K562 (cell line): ENCODE results near the gene IQCN. TPM values are rescaled to one million over a fixed set of nuclear protein-coding genes. Genes with fewer than 3 reads are reported as not detected.

Experiments used
- ARHGAP35 ChIP-seq: fragments of 450-650 bp; IDR thresholded peaks from 2 replicates; pipeline ENCODE4 v1.6.1; 2018; ENCODE audit not compliant: partially characterized antibody
- CREM ChIP-seq: IDR thresholded peaks from 2 replicates; pipeline ENCODE4 v1.6.1; 2014; ENCODE audit warnings: antibody characterized with exemption, low read depth
- FOXK2 ChIP-seq, 2 experiments: fragments of 450-650 bp; IDR thresholded peaks in 1 of 2; conservative IDR thresholded peaks in 1 of 2; 2 replicates each; pipeline ENCODE4 v1.6.1; 2016; ENCODE audit warnings: low read depth in 2 of 2, mild to moderate bottlenecking in 1 of 2
- FOXP4 ChIP-seq: sonication (generic); formaldehyde crosslinking; IDR thresholded peaks from 2 replicates; pipeline ENCODE4 v1.8.0; 2022; ENCODE audit warnings: mild to moderate bottlenecking, missing genetic modification reagents, borderline replicate concordance
- GTF2F1 ChIP-seq: IDR thresholded peaks from 2 replicates; pipeline ENCODE4 v1.6.1; 2011; ENCODE audit warnings: low read depth, low read length, improper control_type of control experiment
- HDAC6 ChIP-seq: IDR thresholded peaks from 2 replicates; pipeline ENCODE4 v1.6.1; 2012; ENCODE audit warnings: low read depth, mild to moderate bottlenecking, control low read depth, inconsistent platforms, low read length, moderate library complexity
- HNRNPLL ChIP-seq: fragments of 200-400 bp; formaldehyde crosslinking; IDR thresholded peaks from 2 replicates; pipeline ENCODE4 v1.6.1; 2017; ENCODE audit warnings: low read length, low read depth, mild to moderate bottlenecking; ENCODE audit not compliant: poor library complexity, severe bottlenecking
- KAT7 ChIP-seq: sonication (generic); formaldehyde crosslinking; IDR thresholded peaks from 2 replicates; pipeline ENCODE4 v1.8.0; 2022; ENCODE audit warnings: missing genetic modification reagents, mild to moderate bottlenecking, borderline replicate concordance
- NFIX ChIP-seq: fragments of 250-450 bp; sonication (Bioruptor Pico); IDR thresholded peaks from 2 replicates; pipeline ENCODE4 v1.4.0; 2020; ENCODE audit warnings: low read depth, mild to moderate bottlenecking, moderate library complexity
- NR2C1 ChIP-seq, 2 experiments: fragments of 450-650 bp; IDR thresholded peaks; 2 replicates each; pipeline ENCODE4 v1.6.1; 2017; ENCODE audit warnings: mild to moderate bottlenecking in 2 of 2, antibody characterized with exemption in 1 of 2, inconsistent platforms in 1 of 2, missing compliant biosample characterization in 1 of 2, missing genetic modification characterization in 1 of 2
- NR2C2 ChIP-seq, 2 experiments: fragments of 200-800 bp in 1 of 2; sonication (Bioruptor generic) in 1 of 2; sonication (generic) in 1 of 2; formaldehyde crosslinking in 1 of 2; IDR thresholded peaks; 2 replicates each; pipeline versions ENCODE4 v1.6.1 to v1.8.0; 2016 to 2022; ENCODE audit warnings: mild to moderate bottlenecking in 1 of 2, missing compliant biosample characterization in 1 of 2, missing genetic modification characterization in 1 of 2, missing genetic modification reagents in 1 of 2
- RBM15 ChIP-seq: fragments of 200-400 bp; formaldehyde crosslinking; IDR thresholded peaks from 2 replicates; pipeline ENCODE4 v1.6.1; 2018; ENCODE audit warnings: mild to moderate bottlenecking, low read length, moderate library complexity; ENCODE audit not compliant: insufficient read depth
- ZBTB2 ChIP-seq: fragments of 450-650 bp; IDR thresholded peaks from 2 replicates; pipeline ENCODE4 v1.6.1; 2016; ENCODE audit warnings: antibody characterized with exemption
- ZBTB26 ChIP-seq: fragments of 450-650 bp; formaldehyde crosslinking; IDR thresholded peaks from 2 replicates; pipeline ENCODE4 v1.4.0; 2022; ENCODE audit warnings: missing genetic modification characterization
- ZBTB7A ChIP-seq: IDR thresholded peaks from 2 replicates; pipeline ENCODE4 v1.6.1; 2011; ENCODE audit warnings: low read depth, mild to moderate bottlenecking, low read length, moderate library complexity, borderline replicate concordance; ENCODE audit not compliant: control insufficient read depth
- ZHX1 ChIP-seq: fragments of 150-350 bp; conservative IDR thresholded peaks from 2 replicates; pipeline ENCODE4 v1.6.1; 2014; ENCODE audit warnings: low read length
- ZSCAN32 ChIP-seq: fragments of 450-650 bp; formaldehyde crosslinking; IDR thresholded peaks from 2 replicates; pipeline ENCODE4 v1.4.0; 2020; ENCODE audit warnings: mild to moderate bottlenecking, moderate library complexity
- polyA plus RNA-seq, 8 experiments: library from polyadenylated mRNA; depleted of rRNA in 4 of 8; stranded (reverse) in 5 of 8; unstranded in 3 of 8; fragments of >200 nt; fragmentation: Nextera tagmentation in 2 of 8; fragmentation: Illumina TruSeq in 1 of 8; extraction: Ambion mirVana in 2 of 8; extraction: Trizol in 1 of 8; gene quantifications; 2 replicates each; pipeline versions ENCODE4 v1.2.1 to v1.2.3, GENCODE V29; 2011 to 2014; ENCODE audit warnings: inconsistent platforms in 1 of 8, missing spikeins in 1 of 8
- total RNA-seq, 7 experiments: library from RNA; depleted of rRNA in 6 of 7; stranded (reverse); fragments of >200 nt in 6 of 7; fragmentation: Illumina TruSeq in 2 of 7; extraction: Trizol in 2 of 7; gene quantifications; 2 replicates each; pipeline versions ENCODE4 v1.2.1 to v1.2.3, GENCODE V29; 2011 to 2021; ENCODE audit warnings: low replicate concordance in 1 of 7

The IQCN gene
- total and polyA plus RNA-seq, 9 of the 15 experiments (the other 6 are each of a cell fraction or from before 2014, with no cell fraction given) = 0.01 to 0.07 (median 0.04) TPM; not detected in 3

GRCh38 chr19:18291590-18292461, 17.6 kb upstream of the IQCN start (continued):
- TF ChIP-seq HNRNPLL (no peak), HDAC6 (no peak), FOXP4 (CRISPR knock-in tag) (no peak), NFIX (no peak), NR2C2 (CRISPR knock-in tag; IDR thresholded peaks at IDR 0.05) (peak; percentile 62; the same call in 1 of the 2 replicates), NR2C2 (tag; IDR thresholded peaks at IDR 0.05) (peak; percentile 83), NR2C1 (IDR thresholded peaks at IDR 0.05) (0 out of 2 replicates have a peak, but pooled peaks have one; percentile 21), NR2C1 (tag; IDR thresholded peaks at IDR 0.05) (peak; percentile 53), ZBTB26 (CRISPR knock-in tag) (no peak), RBM15 (no peak), CREM (peak; percentile 81), FOXK2 (conservative IDR thresholded peaks at IDR 0.05 in 1 of 2, IDR thresholded peaks at IDR 0.05 in 1 of 2; ENCODE audit: low read depth in 2 of 2) (peak; percentile 87 to 90; a peak in 3 of 4 replicates), KAT7 (CRISPR knock-in tag) (peak; percentile 94; the same call in 1 of the 2 replicates), GTF2F1 (no peak), ZSCAN32 (CRISPR knock-in tag) (no peak), ARHGAP35 (no peak), ZBTB2 (peak; percentile 69; the same call in 1 of the 2 replicates), ZBTB7A (peak; percentile 87), ZHX1 (no peak)
